Lung (tissue), 12 donors: ENCODE data around the gene STN1. TPM values are rescaled to one million over a fixed set of nuclear protein-coding genes. Genes with fewer than 3 reads are reported as not detected.

Experiments
- ATAC-seq: fragments of 200-7000 bp; cut with Tn5 transposase; one replicate; pipeline ENCODE4 v1.9.1; 2020; ENCODE audit warnings: moderate number of reproducible peaks; ENCODE audit not compliant: insufficient read depth, low FRiP score
- DNase-seq, 3 donors: peaks; one replicate each; pipeline ENCODE4 v3.0.0-alpha.2; 2013 to 2017
- H3K27ac ChIP-seq, 2 donors: one replicate each; pipeline ENCODE4 v1.5.1; 2013; ENCODE audit warnings: mild to moderate bottlenecking in 2 of 2, moderate library complexity in 2 of 2, control low read depth in 1 of 2, inconsistent platforms in 1 of 2, low read depth in 1 of 2, low read length in 1 of 2
- H3K27me3 ChIP-seq, 3 donors: one replicate each; pipeline ENCODE4 v1.5.1; 2013; ENCODE audit warnings: low read length in 2 of 3; ENCODE audit not compliant: control insufficient read depth in 3 of 3, insufficient read depth in 3 of 3
- H3K36me3 ChIP-seq, 4 donors: one replicate each; pipeline ENCODE4 v1.5.1; 2013; ENCODE audit warnings: low read length in 4 of 4, mild to moderate bottlenecking in 1 of 4, moderate library complexity in 1 of 4; ENCODE audit not compliant: control insufficient read depth in 4 of 4, insufficient read depth in 4 of 4
- H3K4me1 ChIP-seq, 5 donors: one replicate each; pipeline ENCODE4 v1.5.1; 2013; ENCODE audit warnings: low read length in 5 of 5, mild to moderate bottlenecking in 2 of 5, moderate library complexity in 1 of 5; ENCODE audit not compliant: control insufficient read depth in 5 of 5, insufficient read depth in 5 of 5
- H3K4me3 ChIP-seq: one replicate; pipeline ENCODE4 v1.5.1; 2013; ENCODE audit warnings: mild to moderate bottlenecking, control low read depth, moderate library complexity
- H3K9ac ChIP-seq, 2 donors: one replicate each; pipeline ENCODE4 v1.5.1; 2013; ENCODE audit warnings: low read length in 2 of 2, control low read depth in 1 of 2; ENCODE audit not compliant: insufficient read depth in 1 of 2
- H3K9me3 ChIP-seq, 4 donors: one replicate each; pipeline ENCODE4 v1.5.1; 2013; ENCODE audit warnings: low read length in 3 of 4, mild to moderate bottlenecking in 1 of 4, moderate library complexity in 1 of 4; ENCODE audit not compliant: control insufficient read depth in 4 of 4, insufficient read depth in 3 of 4
- CTCF ChIP-seq: IDR thresholded peaks from 2 replicates; pipeline ENCODE4 v1.5.1; 2012; ENCODE audit warnings: mild to moderate bottlenecking; ENCODE audit errors: control extremely low read depth, extremely low read depth
- WGBS, 2 donors: extraction: QIAGEN DNeasy Blood & Tissue Kit; methylation state at CpG; one replicate each; pipeline ENCODE4 v1.1.7; 2013; 5-methylcytosine and 5-hydroxymethylcytosine counted together
- polyA plus RNA-seq, 2 donors: library from polyadenylated mRNA; stranded (reverse); fragments of 200-250 nt; gene quantifications; one replicate each; pipeline ENCODE4 v1.2.1, GENCODE V29; 2013
- total RNA-seq, 2 donors: library from RNA; depleted of rRNA in 1 of 2; stranded (reverse); fragments of >200 nt in 1 of 2; gene quantifications; one replicate each; pipeline ENCODE4 v1.2.1, GENCODE V29; 2014 to 2021
- donor health status: control.
- donor health status: control.
- donor health status: Bipolar disorder and iron deficiency.
- donor health status: healthy.
- donor health status: DM: yes; HTN: yes; CAD: no.

Gene STN1
- total and polyA plus RNA-seq, 4 donors = 26.5 to 43.8 (median 39.1) TPM

GRCh38 chr10:103917302-103918052 is 507 bp downstream of the STN1 start:
- Histone ChIP-seq H3K36me3 (peaks cover 0 to 2% (median 0%) of the 10 kb centered on the region in 4 donors), H3K9ac (peak overlapping the region; percentile 66 to 98), H3K27me3 (no peaks in the 10 kb centered on the region), H3K4me3 (peak overlapping the region; percentile 73), H3K27ac (peak overlapping the region; percentile 95 to 98), H3K4me1 (peaks cover 11 to 28% (median 16%) of the 10 kb centered on the region in 5 donors), H3K9me3 (no peaks in the 10 kb centered on the region)
- no peak for TF ChIP-seq CTCF
- ATAC-seq (peak; percentile 23), DNase-seq (no peak)
- 1% methylated on average over 29 of the region's 29 CpGs for WGBS, 2 donors

GRCh38 chr10:103916876-103917275 is 1.1 kb downstream of the STN1 start:
- H3K4me3 ChIP-seq = peak overlapping the region; percentile 73
- H3K36me3 ChIP-seq = peaks cover 0 to 2% (median 0%) of the 10 kb centered on the region in 4 donors
- no peak for TF ChIP-seq CTCF
- no peaks in the 10 kb centered on the region for H3K9me3 ChIP-seq
- 12 to 41% methylated on average over 2 of the region's 2 CpGs for WGBS, 2 donors
- H3K9ac ChIP-seq = peak overlapping the region; percentile 66 to 98
- peaks cover 11 to 27% (median 18%) of the 10 kb centered on the region in 5 donors for H3K4me1 ChIP-seq
- DNase-seq (no peak), ATAC-seq (no peak)
- H3K27ac ChIP-seq = peak overlapping the region; percentile 66 to 98
- no peaks in the 10 kb centered on the region for H3K27me3 ChIP-seq

- ATAC-seq = no peak
- H3K4me1 ChIP-seq = peaks cover 11 to 27% (median 16%) of the 10 kb centered on the region in 5 donors
- peak overlapping the region; percentile 17 to 94 for H3K27ac ChIP-seq
These were observed 1.7 kb downstream of the STN1 start for GRCh38 chr10:103916254-103916653.

More at GRCh38 chr10:103916254-103916653, 1.7 kb downstream of the STN1 start:
- DNase-seq = peak in 2 of 3 donors; percentile 24 to 30
- WGBS, 2 donors = 22 to 36% methylated on average over 1 of the region's 1 CpG
- no peaks in the 10 kb centered on the region for H3K9me3 ChIP-seq
- H3K27me3 ChIP-seq = no peaks in the 10 kb centered on the region
- no peak overlapping the region for H3K4me3 ChIP-seq
- H3K9ac ChIP-seq = no peak overlapping the region
- no peak for TF ChIP-seq CTCF
- peaks cover 0 to 2% (median 0%) of the 10 kb centered on the region in 4 donors for H3K36me3 ChIP-seq
